Measurements from ENCODE around the gene CHCT1.
"Not testable (repeated sequence)": the region's sequence is repeated elsewhere in the genome, so short reads cannot be mapped to it uniquely, and the experiment has no call there.

The CHCT1 gene

GRCh38 chr17:60421273-60422161, 772 bp upstream of the CHCT1 start:
- peak; percentile 98 for ATAC-seq
- peak overlapping the region; percentile 97 for H3K27ac Mint-ChIP-seq
- peak overlapping the region; percentile 82 to 92 for H3K4me3 Mint-ChIP-seq
- H3K4me1 Mint-ChIP-seq, result peaks cover 12% of the 10 kb centered on the region
- peak; percentile 80 to 87 for DNase-seq
- H3K27me3 Mint-ChIP-seq, result no peaks in the 10 kb centered on the region
- H3K9me3 Mint-ChIP-seq, result no peaks in the 10 kb centered on the region

- ATAC-seq (no peak), DNase-seq (no peak)
- Mint-ChIP-seq H3K4me1 (peaks cover 12% of the 10 kb centered on the region), H3K9me3 (no peaks in the 10 kb centered on the region), H3K4me3 (no peak overlapping the region), H3K27ac (no peak overlapping the region), H3K27me3 (no peaks in the 10 kb centered on the region)
Measured at GRCh38 chr17:60423865-60424264, 1.6 kb downstream of the CHCT1 start.

GRCh38 chr17:60425626-60426025, 3.3 kb downstream of the CHCT1 start:
- Mint-ChIP-seq H3K27me3 (no peaks in the 10 kb centered on the region), H3K9me3 (no peaks in the 10 kb centered on the region), H3K27ac (no peak overlapping the region), H3K4me3 (no peak overlapping the region), H3K4me1 (peaks cover 12% of the 10 kb centered on the region)
- ATAC-seq, result no peak
- DNase-seq, result no peak

- DNase-seq, result no peak
- no peak overlapping the region for H3K4me3 Mint-ChIP-seq
- H3K27me3 Mint-ChIP-seq, result peaks cover 7% of the 10 kb centered on the region
- no peak overlapping the region for H3K27ac Mint-ChIP-seq
- ATAC-seq, result no peak
- H3K4me1 Mint-ChIP-seq, result peaks cover 6% of the 10 kb centered on the region
- H3K9me3 Mint-ChIP-seq, result no peaks in the 10 kb centered on the region
Measured at GRCh38 chr17:60426596-60426995, 4.3 kb downstream of the CHCT1 start.

- DNase-seq, ATAC-seq, H3K27ac Mint-ChIP-seq, H3K9me3 Mint-ChIP-seq, H3K4me1 Mint-ChIP-seq, H3K4me3 Mint-ChIP-seq: not testable (repeated sequence)
- peaks cover 16% of the 10 kb centered on the region for H3K27me3 Mint-ChIP-seq
Measured at GRCh38 chr17:60428491-60428890, 6.2 kb downstream of the CHCT1 start.

- not testable (repeated sequence) for H3K9me3 Mint-ChIP-seq, H3K27ac Mint-ChIP-seq, DNase-seq
Measured at GRCh38 chr17:60430561-60430960, 8.3 kb downstream of the CHCT1 start.

GRCh38 chr17:60433021-60433997, 11.0 kb downstream of the CHCT1 start:
- H3K9me3 Mint-ChIP-seq, H3K4me3 Mint-ChIP-seq, ATAC-seq, H3K4me1 Mint-ChIP-seq, H3K27ac Mint-ChIP-seq, DNase-seq: not testable (repeated sequence)
- H3K27me3 Mint-ChIP-seq, result peaks cover 29% of the 10 kb centered on the region

More at GRCh38 chr17:60430561-60430960, 8.3 kb downstream of the CHCT1 start:
- not testable (repeated sequence) for H3K4me1 Mint-ChIP-seq, ATAC-seq, H3K4me3 Mint-ChIP-seq
- peaks cover 21% of the 10 kb centered on the region for H3K27me3 Mint-ChIP-seq

- DNase-seq, result peak; percentile 48 to 55
- peak; percentile 65 for ATAC-seq
- Mint-ChIP-seq H3K27me3 (peaks cover 29% of the 10 kb centered on the region), H3K4me1 (no peaks in the 10 kb centered on the region), H3K27ac (peak overlapping the region in 1 of 2 donors; percentile 78), H3K4me3 (no peak overlapping the region), H3K9me3 (peaks cover 5 to 7% of the 10 kb centered on the region in 2 donors)
Measured at GRCh38 chr17:60435244-60436167, 13.2 kb downstream of the CHCT1 start.

- Mint-ChIP-seq H3K27ac (no peak overlapping the region), H3K9me3 (peaks cover 5 to 7% of the 10 kb centered on the region in 2 donors), H3K27me3 (peaks cover 22% of the 10 kb centered on the region), H3K4me1 (no peaks in the 10 kb centered on the region), H3K4me3 (no peak overlapping the region)
- DNase-seq, result no peak
- ATAC-seq, result no peak
Measured at GRCh38 chr17:60436676-60437075, 14.4 kb downstream of the CHCT1 start.

GRCh38 chr17:60439501-60439900, 17.2 kb downstream of the CHCT1 start:
- Mint-ChIP-seq H3K4me3 (no peak overlapping the region), H3K27ac (no peak overlapping the region), H3K9me3 (no peaks in the 10 kb centered on the region), H3K27me3 (peaks cover 13% of the 10 kb centered on the region), H3K4me1 (no peaks in the 10 kb centered on the region)
- DNase-seq (no peak), ATAC-seq (no peak)

GRCh38 chr17:60442271-60443173, 20.2 kb downstream of the CHCT1 start:
- Mint-ChIP-seq H3K4me3 (no peak overlapping the region), H3K9me3 (no peaks in the 10 kb centered on the region), H3K27me3 (no peaks in the 10 kb centered on the region), H3K27ac (no peak overlapping the region), H3K4me1 (no peaks in the 10 kb centered on the region)
- ATAC-seq, result no peak
- no peak for DNase-seq

- Mint-ChIP-seq H3K9me3 (no peaks in the 10 kb centered on the region), H3K27me3 (no peaks in the 10 kb centered on the region), H3K4me1 (no peaks in the 10 kb centered on the region), H3K27ac (no peak overlapping the region), H3K4me3 (no peak overlapping the region)
- DNase-seq, result no peak
- no peak for ATAC-seq
Measured at GRCh38 chr17:60443713-60444112, 21.4 kb downstream of the CHCT1 start.

- ATAC-seq, result no peak
- no peak overlapping the region for H3K4me3 Mint-ChIP-seq
Measured at GRCh38 chr17:60445144-60445543, 22.9 kb downstream of the CHCT1 start.

GRCh38 chr17:60447375-60447774, 25.1 kb downstream of the CHCT1 start:
- Mint-ChIP-seq H3K27me3 (no peaks in the 10 kb centered on the region), H3K4me3 (no peak overlapping the region), H3K27ac (no peak overlapping the region), H3K4me1 (no peaks in the 10 kb centered on the region), H3K9me3 (no peaks in the 10 kb centered on the region)
- DNase-seq (no peak), ATAC-seq (no peak)

More at GRCh38 chr17:60445144-60445543, 22.9 kb downstream of the CHCT1 start:
- no peaks in the 10 kb centered on the region for H3K27me3 Mint-ChIP-seq
- H3K4me1 Mint-ChIP-seq, result no peaks in the 10 kb centered on the region
- no peak for DNase-seq
- no peaks in the 10 kb centered on the region for H3K9me3 Mint-ChIP-seq
- no peak overlapping the region for H3K27ac Mint-ChIP-seq
